Endodermal cell (in vitro differentiated cells): ENCODE measurements around the gene INKA2. TPM values are rescaled to one million over a fixed set of nuclear protein-coding genes. Genes with fewer than 3 reads are reported as not detected.

Experiments used
- DNase-seq: peaks from one replicate; pipeline ENCODE4 v3.0.0-alpha.2; 2017
- H3K27ac ChIP-seq: 2 replicates; pipeline ENCODE4 v1.5.1; 2013; ENCODE audit warnings: mild to moderate bottlenecking, low read depth, low read length, moderate library complexity
- H3K27me3 ChIP-seq: 2 replicates; pipeline ENCODE4 v1.6.1; 2013; ENCODE audit warnings: mild to moderate bottlenecking, low read length, moderate library complexity; ENCODE audit not compliant: insufficient read depth, control insufficient read depth, poor library complexity, severe bottlenecking
- H3K36me3 ChIP-seq: 2 replicates; pipeline ENCODE4 v1.7.0; 2013; ENCODE audit warnings: mild to moderate bottlenecking, low read length, moderate library complexity; ENCODE audit not compliant: control insufficient read depth, insufficient read depth
- H3K4me1 ChIP-seq: one replicate; pipeline ENCODE4 v1.7.0; 2013; ENCODE audit warnings: low read length; ENCODE audit not compliant: control insufficient read depth, insufficient read depth
- H3K4me3 ChIP-seq: 2 replicates; pipeline ENCODE4 v1.5.1; 2013; ENCODE audit warnings: mild to moderate bottlenecking, low read length, moderate library complexity
- H3K9ac ChIP-seq: 2 replicates; pipeline ENCODE4 v1.6.1; 2013; ENCODE audit warnings: mild to moderate bottlenecking, low read length, moderate library complexity; ENCODE audit not compliant: poor library complexity, severe bottlenecking; ENCODE audit errors: extremely low read depth
- H3K9me3 ChIP-seq: 2 replicates; pipeline ENCODE4 v1.6.1; 2013; ENCODE audit warnings: mild to moderate bottlenecking, low read length, moderate library complexity; ENCODE audit not compliant: control insufficient read depth
- H3K27ac Mint-ChIP-seq: 2 replicates; pipeline ENCODE4 v1.8.0; 2020; ENCODE audit warnings: mixed read lengths
- H3K27me3 Mint-ChIP-seq: 2 replicates; pipeline ENCODE4 v1.8.0; 2021; ENCODE audit warnings: mild to moderate bottlenecking, mixed read lengths; ENCODE audit not compliant: insufficient read depth
- H3K36me3 Mint-ChIP-seq: 2 replicates; pipeline ENCODE4 v1.8.0; 2020; ENCODE audit warnings: low read depth, mixed read lengths
- H3K4me1 Mint-ChIP-seq: 2 replicates; pipeline ENCODE4 v1.8.0; 2020; ENCODE audit warnings: mixed read lengths
- H3K4me3 Mint-ChIP-seq: 2 replicates; pipeline ENCODE4 v1.8.0; 2020; ENCODE audit warnings: mild to moderate bottlenecking, moderate library complexity, mixed read lengths
- H3K9me3 Mint-ChIP-seq: 2 replicates; pipeline ENCODE4 v1.8.0; 2020; ENCODE audit warnings: mild to moderate bottlenecking, mixed read lengths
- WGBS, 2 experiments: methylation state at CpG; one replicate each; pipeline versions ENCODE4 v1.1.5 to v1.1.7; 2013; ENCODE audit warnings: missing lambda C conversion rate in 2 of 2, mixed read lengths in 1 of 2; ENCODE audit not compliant: insufficient coverage in 1 of 2, insufficient read length in 1 of 2; 5-methylcytosine and 5-hydroxymethylcytosine counted together
- total RNA-seq, 2 donors: library from RNA; stranded (reverse); fragmentation: NEBNext Ultra II Directional in 1 of 2; extraction: Animal tissue kit (Norgen Biotek cat#: 25700) in 1 of 2; gene quantifications; 2 replicates in 1 of 2; 3 replicates in 1 of 2; pipeline ENCODE4 v1.2.1, GENCODE V29; 2021
- TF ChIP-seq, protein P1 (sequence below): fragments of 200-600 bp; sonication (generic); conservative IDR thresholded peaks from 2 replicates; pipeline ENCODE4 v1.5.0; 2021; ENCODE audit warnings: antibody characterized with exemption, mild to moderate bottlenecking

Gene INKA2
- total RNA-seq, 2 donors from 2014 or later, result 1.4 to 1.9 TPM

DNA sequence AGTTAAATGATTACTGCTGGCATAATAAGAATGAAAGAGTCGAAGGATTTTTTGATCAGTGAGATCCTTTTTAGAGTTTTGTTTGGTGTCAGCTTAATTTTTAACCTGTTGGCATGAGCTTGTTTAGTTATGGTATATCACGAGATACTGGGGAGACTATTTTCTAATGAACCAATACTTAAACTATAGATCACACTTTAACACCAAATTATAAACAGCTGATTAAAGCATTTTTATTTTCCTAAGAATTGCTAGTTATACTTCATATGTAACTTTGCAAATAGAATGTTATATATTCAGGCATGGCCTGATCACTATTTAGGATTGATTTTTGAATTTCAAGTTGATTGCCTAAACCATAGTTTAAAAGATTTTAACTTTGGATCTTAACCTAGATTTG lies 22.5 kb upstream of the INKA2 start:
- 94 to 100% methylated on average over 1 of the region's 2 CpGs for WGBS, 2 experiments
- Mint-ChIP-seq H3K27ac (no peak overlapping the region), H3K9me3 (no peaks in the 10 kb centered on the region), H3K4me3 (no peak overlapping the region), H3K27me3 (no peaks in the 10 kb centered on the region), H3K4me1 (peaks cover 2% of the 10 kb centered on the region), H3K36me3 (peaks cover 59% of the 10 kb centered on the region)
- no peak overlapping the region for H3K4me3 ChIP-seq
- no peak overlapping the region for H3K27ac ChIP-seq
- no peaks in the 10 kb centered on the region for H3K27me3 ChIP-seq
- H3K36me3 ChIP-seq, result peaks cover 83% of the 10 kb centered on the region
- H3K4me1 ChIP-seq, result no peaks in the 10 kb centered on the region
- TF ChIP-seq, protein P1, sequence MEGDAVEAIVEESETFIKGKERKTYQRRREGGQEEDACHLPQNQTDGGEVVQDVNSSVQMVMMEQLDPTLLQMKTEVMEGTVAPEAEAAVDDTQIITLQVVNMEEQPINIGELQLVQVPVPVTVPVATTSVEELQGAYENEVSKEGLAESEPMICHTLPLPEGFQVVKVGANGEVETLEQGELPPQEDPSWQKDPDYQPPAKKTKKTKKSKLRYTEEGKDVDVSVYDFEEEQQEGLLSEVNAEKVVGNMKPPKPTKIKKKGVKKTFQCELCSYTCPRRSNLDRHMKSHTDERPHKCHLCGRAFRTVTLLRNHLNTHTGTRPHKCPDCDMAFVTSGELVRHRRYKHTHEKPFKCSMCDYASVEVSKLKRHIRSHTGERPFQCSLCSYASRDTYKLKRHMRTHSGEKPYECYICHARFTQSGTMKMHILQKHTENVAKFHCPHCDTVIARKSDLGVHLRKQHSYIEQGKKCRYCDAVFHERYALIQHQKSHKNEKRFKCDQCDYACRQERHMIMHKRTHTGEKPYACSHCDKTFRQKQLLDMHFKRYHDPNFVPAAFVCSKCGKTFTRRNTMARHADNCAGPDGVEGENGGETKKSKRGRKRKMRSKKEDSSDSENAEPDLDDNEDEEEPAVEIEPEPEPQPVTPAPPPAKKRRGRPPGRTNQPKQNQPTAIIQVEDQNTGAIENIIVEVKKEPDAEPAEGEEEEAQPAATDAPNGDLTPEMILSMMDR, result no peak
- no peak for DNase-seq
- H3K9ac ChIP-seq, result no peak overlapping the region
- H3K9me3 ChIP-seq, result no peaks in the 10 kb centered on the region

DNA sequence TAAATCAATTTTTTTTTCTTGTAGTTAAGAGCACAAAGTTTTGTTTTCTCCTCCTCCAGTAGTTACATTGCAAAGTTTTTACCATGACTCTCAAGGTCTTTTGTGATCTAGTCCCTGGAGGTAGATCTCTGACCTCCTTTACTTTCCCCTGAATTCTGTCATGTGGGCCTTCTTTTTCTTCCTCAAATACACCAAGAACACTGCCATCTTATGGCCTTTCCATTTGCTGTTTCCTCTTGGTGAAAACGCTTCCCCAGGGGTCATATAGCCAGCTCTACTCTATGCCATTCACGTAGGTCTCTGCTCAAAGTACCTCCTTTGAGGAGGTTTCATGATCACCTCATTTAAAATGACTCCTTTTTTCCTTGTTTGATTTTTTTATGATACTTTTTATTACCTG lies 19.2 kb upstream of the INKA2 start:
- H3K27me3 Mint-ChIP-seq, result no peaks in the 10 kb centered on the region
- Histone ChIP-seq H3K36me3 (peaks cover 52% of the 10 kb centered on the region), H3K9me3 (no peaks in the 10 kb centered on the region), H3K9ac (no peak overlapping the region), H3K4me1 (no peaks in the 10 kb centered on the region), H3K27ac (no peak overlapping the region), H3K4me3 (no peak overlapping the region), H3K27me3 (no peaks in the 10 kb centered on the region)
- H3K36me3 Mint-ChIP-seq, result peaks cover 39% of the 10 kb centered on the region
- peaks cover 10% of the 10 kb centered on the region for H3K4me1 Mint-ChIP-seq
- H3K4me3 Mint-ChIP-seq, result no peak overlapping the region
- no peak for DNase-seq
- 80 to 83% methylated on average over 2 of the region's 2 CpGs for WGBS, 2 experiments
- no peaks in the 10 kb centered on the region for H3K9me3 Mint-ChIP-seq
- no peak overlapping the region for H3K27ac Mint-ChIP-seq
- TF ChIP-seq, protein P1, result peak; percentile 59

DNA sequence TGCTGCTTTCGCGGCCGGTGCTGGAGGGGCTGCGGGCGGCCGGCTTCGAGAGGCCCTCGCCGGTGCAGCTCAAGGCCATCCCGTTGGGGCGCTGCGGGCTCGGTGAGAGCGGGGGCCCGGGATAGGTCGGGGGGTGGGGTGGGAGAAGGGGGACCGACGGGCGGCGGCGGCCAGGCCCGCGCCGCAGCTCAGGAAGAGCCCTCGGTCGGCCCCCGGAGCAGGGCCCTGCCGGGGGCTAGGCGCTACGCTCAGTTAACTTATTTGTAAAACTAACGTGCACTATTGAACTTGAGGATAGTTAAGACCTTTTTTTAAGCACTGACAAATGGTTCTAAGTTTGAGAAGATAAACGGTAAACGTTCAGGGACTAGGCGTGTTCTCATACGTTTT lies 16.9 kb upstream of the INKA2 start:
- DNase-seq, result no peak
- no peaks in the 10 kb centered on the region for H3K9me3 ChIP-seq
- H3K36me3 ChIP-seq, result peaks cover 30% of the 10 kb centered on the region
- TF ChIP-seq, protein P1, result no peak
- peak overlapping the region; percentile 98 for H3K4me3 ChIP-seq
- H3K27ac ChIP-seq, result peak overlapping the region; percentile 98
- H3K4me1 ChIP-seq, result no peaks in the 10 kb centered on the region
- 0% methylated on average over 11 to 35 of the region's 35 CpGs for WGBS, 2 experiments
- Mint-ChIP-seq H3K27me3 (peaks cover 6% of the 10 kb centered on the region), H3K4me1 (peaks cover 10% of the 10 kb centered on the region), H3K36me3 (peaks cover 25% of the 10 kb centered on the region), H3K27ac (peak overlapping the region; percentile 82), H3K9me3 (no peaks in the 10 kb centered on the region), H3K4me3 (peak overlapping the region; percentile 82)
- peak overlapping the region; percentile 91 for H3K9ac ChIP-seq
- no peaks in the 10 kb centered on the region for H3K27me3 ChIP-seq
